Right atrium auricular region (tissue), 2 donors: ENCODE measurements around the gene NOC3L. TPM values are rescaled to one million over a fixed set of nuclear protein-coding genes. Genes with fewer than 3 reads are reported as not detected.
A peak's percentile ranks its signal among the peaks of the same experiment; 100 is the strongest.

Experiments used
- DNase-seq: peaks from one replicate; pipeline ENCODE4 v3.0.0-alpha.2; 2019; ENCODE audit warnings: low spot score
- H3K27ac ChIP-seq, 2 donors: fragments of 200-600 bp; sonication (generic); 1 replicate in 1 of 2; 2 replicates in 1 of 2; pipeline ENCODE4 v1.5.1; 2016 to 2019
- H3K27me3 ChIP-seq, 2 donors: fragments of 200-600 bp; sonication (generic); one replicate each; pipeline versions ENCODE4 v1.5.1 to v1.6.0; 2017 to 2019
- H3K36me3 ChIP-seq: fragments of 200-600 bp; sonication (generic); one replicate; pipeline ENCODE4 v1.5.1; 2016
- H3K4me1 ChIP-seq, 2 donors: fragments of 200-600 bp; sonication (generic); one replicate each; pipeline versions ENCODE4 v1.5.1 to v1.6.0; 2017 to 2019
- H3K4me3 ChIP-seq, 2 donors: fragments of 200-600 bp; sonication (generic); 1 replicate in 1 of 2; 2 replicates in 1 of 2; pipeline ENCODE4 v1.5.1; 2017 to 2019; ENCODE audit warnings: mild to moderate bottlenecking in 1 of 2, moderate library complexity in 1 of 2
- H3K9me3 ChIP-seq, 2 donors: fragments of 200-600 bp; sonication (generic); one replicate each; pipeline ENCODE4 v1.5.1; 2019
- total RNA-seq, 2 donors: library from RNA; depleted of rRNA; stranded (reverse); fragments of >200 nt; gene quantifications; one replicate each; pipeline ENCODE4 v1.1.0, GENCODE V29; 2016
- TF ChIP-seq, protein P1 (sequence below), 2 donors: fragments of 200-600 bp; sonication (generic); IDR thresholded peaks; one replicate each; pipeline ENCODE4 v1.5.1; 2019; ENCODE audit warnings: antibody characterized with exemption in 2 of 2

The NOC3L gene
- total RNA-seq, 2 donors from 2014 or later, result 6.0 to 7.9 TPM

DNA sequence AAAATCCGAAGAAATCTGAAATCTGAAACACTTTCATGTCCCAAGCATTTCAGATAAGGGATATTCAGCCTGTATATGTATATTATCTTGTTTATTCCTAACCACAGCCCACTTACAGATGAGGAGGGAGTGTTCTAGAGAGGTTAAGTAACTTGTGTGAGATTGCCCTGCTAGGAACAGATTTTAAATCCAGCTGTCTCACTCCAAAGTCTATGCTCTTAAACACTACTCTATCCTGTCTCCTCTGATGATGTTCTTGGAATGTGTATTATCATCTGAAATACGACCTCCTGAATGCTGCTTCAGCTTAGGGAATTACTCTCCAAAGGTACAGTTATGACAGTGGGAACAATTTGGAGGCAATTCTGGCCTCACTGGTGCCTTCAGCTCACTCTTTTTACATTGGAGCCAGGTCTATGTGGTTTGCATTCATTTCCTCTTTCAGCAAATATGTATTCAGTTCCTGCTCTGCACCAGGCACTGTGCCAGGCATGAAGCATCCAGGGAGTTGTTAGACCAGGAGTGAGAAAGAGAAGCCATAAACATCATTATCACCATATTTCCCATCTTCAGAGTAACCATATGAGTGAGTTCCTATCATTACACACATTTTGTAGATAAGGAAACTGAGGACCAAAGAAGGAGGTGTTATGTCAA lies 70.2 kb downstream of the NOC3L start:
- Histone ChIP-seq H3K4me1 (peaks cover 0 to 19% of the 10 kb centered on the region in 2 donors), H3K4me3 (no peak overlapping the region), H3K9me3 (no peaks in the 10 kb centered on the region), H3K27ac (peak overlapping the region in 1 of 2 donors; percentile 24), H3K27me3 (no peaks in the 10 kb centered on the region), H3K36me3 (peaks cover 5% of the 10 kb centered on the region)
- TF ChIP-seq, protein P1, sequence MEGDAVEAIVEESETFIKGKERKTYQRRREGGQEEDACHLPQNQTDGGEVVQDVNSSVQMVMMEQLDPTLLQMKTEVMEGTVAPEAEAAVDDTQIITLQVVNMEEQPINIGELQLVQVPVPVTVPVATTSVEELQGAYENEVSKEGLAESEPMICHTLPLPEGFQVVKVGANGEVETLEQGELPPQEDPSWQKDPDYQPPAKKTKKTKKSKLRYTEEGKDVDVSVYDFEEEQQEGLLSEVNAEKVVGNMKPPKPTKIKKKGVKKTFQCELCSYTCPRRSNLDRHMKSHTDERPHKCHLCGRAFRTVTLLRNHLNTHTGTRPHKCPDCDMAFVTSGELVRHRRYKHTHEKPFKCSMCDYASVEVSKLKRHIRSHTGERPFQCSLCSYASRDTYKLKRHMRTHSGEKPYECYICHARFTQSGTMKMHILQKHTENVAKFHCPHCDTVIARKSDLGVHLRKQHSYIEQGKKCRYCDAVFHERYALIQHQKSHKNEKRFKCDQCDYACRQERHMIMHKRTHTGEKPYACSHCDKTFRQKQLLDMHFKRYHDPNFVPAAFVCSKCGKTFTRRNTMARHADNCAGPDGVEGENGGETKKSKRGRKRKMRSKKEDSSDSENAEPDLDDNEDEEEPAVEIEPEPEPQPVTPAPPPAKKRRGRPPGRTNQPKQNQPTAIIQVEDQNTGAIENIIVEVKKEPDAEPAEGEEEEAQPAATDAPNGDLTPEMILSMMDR (IDR thresholded peaks at IDR 0.05), result no peak
- no peak for DNase-seq

DNA sequence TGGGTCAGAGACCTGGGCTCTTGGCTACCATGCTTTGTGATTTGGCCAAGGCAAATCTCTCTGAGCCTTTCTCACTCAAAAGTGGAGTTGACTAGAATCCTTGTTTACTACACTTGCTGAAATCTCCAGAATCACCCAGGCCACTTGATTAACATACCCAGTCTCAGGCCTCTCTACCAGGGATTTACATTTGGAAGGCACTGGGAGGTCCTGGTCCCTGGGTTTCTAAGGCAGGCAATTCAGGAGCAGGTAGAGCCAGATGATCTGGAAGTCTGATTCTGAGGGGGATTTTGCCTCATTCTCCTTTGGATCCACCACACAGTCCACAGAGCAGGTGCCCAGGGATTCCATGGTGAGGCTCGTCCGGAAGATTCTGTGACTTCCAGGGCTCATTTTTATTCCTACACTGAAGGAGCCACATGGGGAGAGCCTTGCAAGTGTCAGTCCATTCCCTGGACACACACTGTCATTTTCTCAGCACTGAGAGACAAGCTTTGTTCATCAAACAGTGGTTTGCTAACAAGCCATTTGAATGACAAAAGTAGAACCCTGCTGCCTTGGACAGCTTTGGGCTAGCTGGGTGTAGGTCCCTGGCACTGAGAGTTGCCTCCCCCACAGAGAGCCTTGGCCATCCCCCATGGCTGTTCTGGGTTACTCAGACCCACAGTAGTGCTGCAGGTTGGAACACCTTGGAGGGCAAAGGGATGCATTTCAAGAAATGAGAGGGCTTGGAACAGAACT lies 74.2 kb downstream of the NOC3L start:
- no peak for DNase-seq

DNA sequence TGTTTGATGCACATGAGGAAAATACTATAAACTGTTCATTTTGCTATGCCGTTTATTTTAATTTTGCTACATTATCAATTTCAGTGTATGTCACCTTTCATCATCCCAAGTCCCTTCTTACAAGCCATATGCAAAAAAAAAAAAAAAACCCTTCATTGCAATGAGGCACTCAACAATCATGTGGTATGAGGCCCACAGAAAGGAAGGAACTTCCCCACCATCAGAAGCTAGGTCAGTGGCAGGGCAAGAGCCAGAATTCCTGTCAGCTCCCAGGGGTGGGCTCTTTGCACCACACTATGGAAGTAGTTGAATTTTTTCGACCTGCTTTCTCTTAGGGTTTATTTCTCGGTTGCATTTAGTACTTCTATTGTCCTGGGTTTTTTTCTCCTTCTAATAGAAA lies 75.4 kb downstream of the NOC3L start:
- Histone ChIP-seq H3K27ac (no peak overlapping the region), H3K27me3 (no peaks in the 10 kb centered on the region), H3K9me3 (no peaks in the 10 kb centered on the region), H3K36me3 (peaks cover 16% of the 10 kb centered on the region), H3K4me1 (peaks cover 0 to 3% of the 10 kb centered on the region in 2 donors), H3K4me3 (no peak overlapping the region)
- no peak for DNase-seq
- TF ChIP-seq, protein P1 (IDR thresholded peaks at IDR 0.05), result no peak

More for the DNA sequence above, 74.2 kb downstream of the NOC3L start:
- Histone ChIP-seq H3K4me1 (peaks cover 0 to 15% of the 10 kb centered on the region in 2 donors), H3K9me3 (no peaks in the 10 kb centered on the region), H3K27me3 (no peaks in the 10 kb centered on the region), H3K36me3 (peaks cover 16% of the 10 kb centered on the region), H3K4me3 (no peak overlapping the region), H3K27ac (no peak overlapping the region)
- TF ChIP-seq, protein P1 (IDR thresholded peaks at IDR 0.05), result no peak

DNA sequence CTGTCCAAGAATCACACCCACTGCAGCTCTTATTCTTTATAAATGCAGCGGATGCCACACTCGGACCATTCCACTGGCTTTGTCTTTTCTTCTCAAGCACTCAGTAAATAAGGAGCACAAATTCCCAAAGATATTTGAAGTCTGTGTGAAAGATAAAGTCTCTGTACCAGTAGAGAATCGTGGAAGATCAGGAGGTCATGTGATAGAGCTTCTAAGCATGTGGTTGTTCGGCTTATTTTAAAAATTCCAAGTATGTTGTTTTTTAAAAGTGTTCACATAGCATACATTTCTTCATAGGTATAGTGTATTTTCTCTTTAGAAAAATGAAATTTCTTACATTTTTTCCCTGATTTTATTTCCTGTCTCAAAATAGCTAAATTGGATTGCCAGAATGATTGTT lies 75.8 kb downstream of the NOC3L start:
- TF ChIP-seq, protein P1 (IDR thresholded peaks at IDR 0.05), result no peak
- no peaks in the 10 kb centered on the region for H3K4me1 ChIP-seq
- H3K27me3 ChIP-seq, result no peaks in the 10 kb centered on the region
- H3K4me3 ChIP-seq, result no peak overlapping the region
- H3K36me3 ChIP-seq, result peaks cover 16% of the 10 kb centered on the region
- H3K9me3 ChIP-seq, result no peaks in the 10 kb centered on the region
- no peak for DNase-seq
- H3K27ac ChIP-seq, result no peak overlapping the region

DNA sequence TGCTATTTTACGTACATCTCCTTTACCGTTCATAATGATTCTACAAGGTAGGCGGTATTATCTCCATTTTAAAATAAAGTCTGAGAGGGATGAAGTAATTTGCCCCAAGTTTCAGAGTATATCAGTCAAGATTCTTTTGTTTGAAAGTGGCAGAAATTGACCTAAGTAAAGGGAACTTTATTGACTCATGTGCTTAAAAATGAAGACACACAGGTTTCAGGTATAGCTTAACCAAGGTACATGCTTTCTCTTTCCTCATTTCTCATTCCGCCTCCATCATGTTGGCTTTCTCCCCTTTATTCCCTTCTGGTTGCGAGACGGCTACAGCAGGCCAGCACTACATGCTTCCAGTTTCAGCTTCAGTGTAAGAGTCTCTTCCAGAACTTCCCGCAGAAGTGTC lies 77.5 kb downstream of the NOC3L start:
- peaks cover 14% of the 10 kb centered on the region for H3K36me3 ChIP-seq

More for the DNA sequence above, 77.5 kb downstream of the NOC3L start:
- Histone ChIP-seq H3K4me3 (no peak overlapping the region), H3K9me3 (no peaks in the 10 kb centered on the region), H3K4me1 (no peaks in the 10 kb centered on the region), H3K27me3 (no peaks in the 10 kb centered on the region), H3K27ac (no peak overlapping the region)
- TF ChIP-seq, protein P1 (IDR thresholded peaks at IDR 0.05), result no peak
- no peak for DNase-seq

Other genes with a start within 250 kb of the NOC3L start
- 1 to 10 TPM; 5.2 to 8.4 TPM for gene TBC1D12, start 39.6 kb upstream of the NOC3L start, total RNA-seq
- gene HELLS, start 182.8 kb upstream of the NOC3L start, total RNA-seq, result 1 to 10 TPM in 1 of 2 donors, under 1 TPM in 1; 0.55 to 2.3 TPM